GM18505 (cell line): ENCODE data around the gene CCR6.

Experiments used
- ATAC-seq: cut with Tn5 transposase; IDR thresholded peaks from one replicate; pipeline ENCODE4 v1.9.1; 2021; ENCODE audit not compliant: unreplicated experiment
- POLR2A ChIP-seq: IDR thresholded peaks from 4 replicates; pipeline ENCODE4 v1.6.1; 2011; ENCODE audit warnings: borderline replicate concordance; ENCODE audit not compliant: insufficient read depth, insufficient read length; ENCODE audit errors: extremely low read depth

The CCR6 gene

DNA sequence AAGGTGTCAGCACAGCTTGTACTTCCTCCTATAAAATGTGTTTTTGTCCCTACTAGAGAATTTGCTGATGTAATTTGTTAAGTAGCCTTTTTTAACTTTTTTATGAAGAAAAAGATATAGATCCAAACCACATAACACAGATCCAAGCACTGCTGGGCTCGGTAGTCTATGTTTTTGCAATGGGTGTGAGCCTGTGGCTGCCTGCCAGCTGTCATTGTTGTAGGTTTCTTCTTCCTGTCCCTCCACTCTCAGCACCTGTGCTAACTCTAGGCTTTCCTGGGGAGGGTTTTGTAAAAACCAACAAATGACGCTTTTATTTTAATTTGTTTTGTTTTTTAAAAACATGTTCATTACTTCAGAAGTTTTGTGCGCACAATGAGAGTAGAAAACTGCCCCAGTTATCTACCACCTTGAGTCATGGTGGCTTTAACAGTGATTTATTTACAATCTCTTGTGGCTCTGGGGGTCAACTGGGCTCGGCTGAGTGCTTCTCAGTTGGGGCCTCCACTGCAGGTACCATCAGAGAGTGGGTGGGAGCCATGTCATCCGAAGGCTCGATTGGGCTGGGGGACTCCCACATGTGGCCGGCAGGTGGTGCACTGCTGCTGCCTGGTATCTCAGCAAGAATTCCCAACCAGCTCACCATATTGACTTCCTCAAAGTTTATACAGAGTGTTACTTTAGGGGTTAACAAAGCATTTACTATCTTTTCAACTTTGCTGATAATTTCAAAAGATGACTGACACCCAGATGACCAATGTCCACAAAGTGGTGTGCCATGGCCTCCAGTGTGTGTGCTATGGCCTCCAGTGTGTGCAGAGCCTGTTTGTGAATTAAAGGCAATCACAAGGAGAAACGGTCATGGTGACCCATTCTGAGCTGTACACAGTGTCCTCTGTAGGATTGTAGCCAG lies 3.0 kb upstream of the CCR6 start:
- ATAC-seq: no peak
- no peak for TF ChIP-seq POLR2A

DNA sequence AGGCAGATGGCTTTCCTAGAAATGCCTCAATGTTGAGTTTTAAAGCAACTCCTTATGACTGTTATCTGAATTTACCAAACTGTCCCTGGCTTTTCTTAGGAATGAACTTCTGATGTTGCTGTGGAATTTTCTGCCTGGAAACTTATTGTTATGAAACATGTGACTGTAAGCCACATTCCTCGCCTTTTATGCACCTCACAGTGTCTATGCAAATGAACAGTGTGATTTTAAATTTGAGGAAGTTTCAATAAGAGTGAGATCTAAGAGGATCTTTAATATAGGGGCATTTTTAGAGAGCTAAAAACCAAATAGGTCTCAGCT lies 2.4 kb upstream of the CCR6 start:
- TF ChIP-seq POLR2A: no peak
- ATAC-seq: no peak

DNA sequence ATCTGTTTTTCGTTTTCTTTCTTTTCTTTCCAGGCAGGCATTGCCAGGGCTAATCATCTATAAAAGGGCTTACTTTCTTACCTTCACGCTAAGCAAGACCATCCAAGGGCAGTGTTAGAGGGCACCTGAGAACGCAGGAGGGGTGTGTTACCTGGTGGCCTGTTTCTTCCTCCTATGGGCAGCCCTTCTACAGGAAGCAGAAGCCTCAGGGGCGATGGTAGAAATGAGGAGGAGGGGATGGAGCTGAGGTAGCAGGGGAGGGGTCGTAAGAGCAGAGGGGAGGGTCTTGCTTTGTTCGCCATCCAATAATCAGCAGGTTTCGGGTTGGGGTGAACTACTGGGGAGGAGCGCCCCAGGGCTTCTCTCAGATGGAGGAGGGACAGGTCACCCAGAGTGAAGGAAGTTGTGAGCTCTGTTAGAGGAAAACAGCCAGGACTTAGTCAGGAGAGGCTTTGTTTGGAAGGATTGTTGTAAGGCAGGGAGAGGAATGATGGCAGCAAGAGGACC lies 1.5 kb upstream of the CCR6 start:
- ATAC-seq: no peak

DNA sequence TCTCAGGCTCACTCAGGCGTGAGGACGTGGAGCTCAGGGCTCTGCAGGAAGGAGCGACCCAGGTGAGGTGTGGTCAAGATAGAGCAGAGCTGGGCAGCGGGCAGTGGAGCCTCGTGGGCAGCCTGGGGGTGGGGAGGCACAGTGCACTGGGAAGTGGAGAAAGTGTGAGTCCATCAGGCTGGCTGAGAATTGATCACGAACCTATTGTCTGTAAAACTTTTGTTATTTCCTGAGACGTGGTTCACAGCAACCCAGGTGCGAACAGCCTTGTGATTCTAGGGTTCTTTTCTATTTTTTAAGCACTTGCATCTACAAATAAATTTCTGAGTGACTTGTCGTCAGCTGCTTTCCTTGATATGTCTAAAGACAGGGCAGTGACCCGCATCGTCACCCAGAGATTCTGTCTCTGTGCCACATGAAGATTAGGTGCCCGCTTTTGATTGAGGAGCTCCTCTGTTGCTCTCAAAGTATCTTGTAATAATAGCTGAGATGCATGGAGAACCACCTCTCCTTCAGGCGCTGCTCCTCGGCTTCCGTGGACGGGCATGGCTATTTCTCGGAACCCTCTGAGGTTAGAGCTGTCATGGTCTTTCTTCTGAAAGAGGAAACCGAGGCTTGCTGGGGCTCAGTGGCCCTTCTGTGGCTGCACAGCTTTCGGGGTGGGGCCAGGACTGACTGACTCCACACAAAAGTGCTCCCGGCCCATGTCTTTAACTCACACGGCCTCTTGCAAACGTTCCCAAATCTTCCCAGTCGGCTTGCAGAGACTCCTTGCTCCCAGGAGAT lies 662 bp upstream of the CCR6 start:
- TF ChIP-seq POLR2A: peak; percentile 41
- ATAC-seq: no peak

More for the DNA sequence above, 1.5 kb upstream of the CCR6 start:
- no peak for TF ChIP-seq POLR2A

DNA sequence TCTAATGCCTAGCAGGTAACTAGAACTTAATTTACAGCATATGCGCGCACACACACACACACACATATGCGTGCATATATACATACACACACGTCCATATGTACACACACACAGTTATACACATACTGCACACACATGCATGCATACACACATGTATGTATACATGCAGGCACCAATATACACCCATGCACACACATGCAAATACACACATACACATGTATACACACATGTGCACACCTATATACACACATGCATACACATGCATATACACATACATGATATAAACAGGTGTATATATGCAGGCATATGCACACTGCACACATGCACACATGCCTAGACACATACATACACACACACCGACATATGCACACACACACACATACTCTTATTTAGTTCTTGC lies 1.9 kb downstream of the CCR6 start:
- TF ChIP-seq POLR2A: no peak
- no peak for ATAC-seq

DNA sequence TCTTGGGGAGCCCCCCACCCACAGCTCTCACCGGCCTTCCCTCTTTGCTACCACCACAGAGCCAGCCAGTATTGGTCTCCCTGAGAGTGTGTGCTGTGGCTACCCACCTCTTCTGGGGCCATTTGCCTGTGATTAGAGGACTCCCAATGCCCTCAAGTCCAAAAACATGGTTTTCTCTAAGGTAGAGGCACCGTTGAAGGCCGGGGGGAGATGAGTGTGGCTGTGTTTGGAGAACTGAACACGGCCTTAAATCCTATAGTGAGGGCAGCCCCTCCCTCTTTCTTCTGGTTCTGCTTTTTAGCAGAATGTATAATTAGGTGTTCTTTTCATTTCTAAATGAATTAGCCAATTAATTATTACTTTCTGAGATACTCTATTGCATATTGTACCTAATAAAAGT lies 2.5 kb downstream of the CCR6 start:
- ATAC-seq: no peak

DNA sequence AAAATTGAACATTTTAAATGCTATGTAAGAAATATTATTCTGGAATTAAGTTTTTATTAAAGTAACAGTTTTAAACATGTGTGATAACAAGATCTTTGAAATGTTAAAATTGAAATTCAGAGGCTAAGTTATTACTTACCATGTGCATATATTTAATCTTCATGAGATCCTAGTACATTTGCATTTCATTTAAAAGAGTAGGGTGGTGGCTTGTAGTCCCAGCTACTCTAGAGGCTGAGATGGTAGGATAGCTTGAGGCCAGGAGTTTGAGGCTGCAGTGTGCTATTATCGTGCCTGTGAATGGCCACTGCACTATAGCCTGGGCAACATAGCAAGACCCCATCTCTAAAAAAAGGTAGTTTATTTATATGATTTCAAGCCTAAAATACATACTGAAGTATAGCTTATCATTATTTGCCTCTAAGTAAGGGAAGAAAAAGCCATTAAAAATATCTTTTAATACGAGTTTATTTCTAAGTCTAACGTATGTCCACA lies 3.0 kb downstream of the CCR6 start:
- ATAC-seq: no peak

More for the DNA sequence above, 2.5 kb downstream of the CCR6 start:
- TF ChIP-seq POLR2A: no peak

DNA sequence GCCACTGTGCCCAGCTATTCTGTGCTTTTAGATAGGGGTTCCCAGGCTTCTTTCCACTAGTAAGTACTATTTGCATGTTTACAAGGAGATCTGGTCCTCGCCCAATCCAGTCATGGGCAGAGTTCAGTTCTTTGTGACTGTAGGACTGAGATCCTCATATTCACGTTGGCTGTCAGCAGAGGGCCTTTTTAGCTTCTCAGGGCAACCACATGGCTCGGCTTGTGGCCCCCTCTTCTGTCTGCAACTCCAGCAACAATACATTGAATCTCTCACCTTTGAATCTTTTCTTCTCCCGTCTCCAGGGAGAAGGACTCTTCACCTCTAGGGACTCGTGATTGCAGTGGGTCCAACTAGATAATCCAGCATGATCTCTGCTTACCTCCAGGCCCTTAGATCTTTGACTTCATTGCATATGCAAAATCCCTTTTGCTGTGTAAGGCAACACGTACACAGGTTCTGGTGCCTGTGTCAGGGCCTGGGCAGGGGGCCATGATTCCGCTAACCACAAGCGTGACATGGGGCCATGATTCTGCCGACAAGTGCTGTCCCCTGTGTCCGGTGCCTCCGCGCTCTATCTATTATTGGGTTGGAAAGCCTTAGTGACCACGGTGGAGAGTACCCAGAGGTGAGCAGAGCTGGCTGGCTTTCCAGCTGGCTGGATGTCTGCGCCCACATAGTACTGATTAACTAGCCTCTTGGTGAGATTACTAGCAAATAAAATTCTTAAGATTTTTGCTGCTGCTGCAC lies 5.1 kb downstream of the CCR6 start:
- TF ChIP-seq POLR2A: no peak
- ATAC-seq: no peak

More for the DNA sequence above, 3.0 kb downstream of the CCR6 start:
- TF ChIP-seq POLR2A: no peak

DNA sequence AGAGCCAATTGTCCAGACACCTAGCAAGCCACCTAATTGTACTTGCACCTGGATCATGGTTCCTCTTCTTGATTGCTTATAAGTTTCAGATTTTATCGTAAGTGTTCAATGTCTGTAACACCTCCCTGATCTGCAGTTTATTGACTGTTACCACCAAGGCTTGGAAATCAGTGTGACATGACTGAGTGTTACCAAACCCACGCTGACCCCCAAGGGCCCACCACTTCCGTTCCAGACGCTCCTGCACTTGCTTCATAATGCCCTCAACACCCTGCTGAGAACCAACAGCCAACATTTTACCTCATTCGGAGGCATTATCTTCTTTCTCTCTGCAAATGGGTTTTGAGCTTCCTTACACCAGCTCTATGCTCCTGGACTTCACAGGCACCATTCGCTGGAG lies 6.3 kb downstream of the CCR6 start:
- no peak for ATAC-seq
- no peak for TF ChIP-seq POLR2A

DNA sequence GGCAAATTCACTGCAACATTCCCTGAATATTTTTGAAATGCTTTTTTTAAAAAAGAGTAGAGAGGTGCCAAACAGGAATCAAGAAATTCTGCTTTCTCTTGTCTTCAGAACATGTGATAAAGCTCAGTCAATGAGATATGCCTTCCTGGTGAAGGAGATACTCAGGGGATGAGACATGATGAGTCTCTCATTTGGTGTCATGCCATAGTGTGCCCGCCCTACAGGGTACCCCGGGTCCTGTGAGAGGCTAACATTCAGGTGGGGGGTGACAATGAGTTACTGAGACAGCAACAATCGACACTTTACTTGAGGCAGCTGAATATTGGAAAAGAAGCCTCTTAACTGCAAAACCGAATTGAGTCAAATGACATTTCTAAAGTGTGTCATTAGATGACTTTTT lies 6.7 kb downstream of the CCR6 start:
- no peak for ATAC-seq
- TF ChIP-seq POLR2A: no peak

DNA sequence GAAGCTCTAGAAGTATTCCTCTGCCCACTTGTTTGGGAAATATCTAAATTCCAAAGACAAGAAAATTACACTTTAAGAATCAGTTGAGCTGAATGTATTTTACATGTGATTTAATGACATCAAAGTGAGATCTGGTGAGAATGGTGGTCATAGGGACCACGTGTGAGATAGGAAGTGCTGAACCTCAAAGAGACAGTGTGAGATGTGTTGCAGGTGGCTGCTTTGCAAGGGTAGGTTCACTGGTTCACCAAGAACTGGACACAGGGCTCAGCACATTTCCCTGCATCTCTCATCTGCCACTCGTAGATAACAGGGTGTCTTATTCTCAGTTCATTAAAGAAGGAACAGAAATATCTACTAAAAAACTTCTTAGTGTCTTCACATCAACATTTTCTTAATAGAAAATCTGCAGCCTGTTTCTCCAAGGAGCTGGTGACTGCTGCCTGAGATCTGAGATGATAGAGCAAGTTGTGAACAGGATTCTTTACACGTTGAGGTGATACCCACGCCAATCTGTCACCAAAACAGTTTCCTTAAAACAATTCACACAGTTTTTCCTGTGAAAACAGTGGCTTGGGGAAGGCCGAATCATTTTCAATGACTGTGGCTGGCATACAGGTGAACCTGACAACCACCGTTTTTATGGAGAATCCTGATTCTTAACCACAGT lies 7.2 kb downstream of the CCR6 start:
- TF ChIP-seq POLR2A: no peak
- ATAC-seq: peak; percentile 55
